Stimulated activated CD8-positive, alpha-beta memory T cell treated with anti-CD3 and anti-CD28 coated beads, Interleukin-15, amount 100 ng/mL, for 4 hours (primary cell): ENCODE results near the gene ABLIM2.

Experiments
- DNase-seq, 2 donors: peaks; one replicate each; pipeline ENCODE4 v3.0.0-alpha.2; 2020; ENCODE audit warnings: low read depth in 2 of 2

Gene ABLIM2

DNA sequence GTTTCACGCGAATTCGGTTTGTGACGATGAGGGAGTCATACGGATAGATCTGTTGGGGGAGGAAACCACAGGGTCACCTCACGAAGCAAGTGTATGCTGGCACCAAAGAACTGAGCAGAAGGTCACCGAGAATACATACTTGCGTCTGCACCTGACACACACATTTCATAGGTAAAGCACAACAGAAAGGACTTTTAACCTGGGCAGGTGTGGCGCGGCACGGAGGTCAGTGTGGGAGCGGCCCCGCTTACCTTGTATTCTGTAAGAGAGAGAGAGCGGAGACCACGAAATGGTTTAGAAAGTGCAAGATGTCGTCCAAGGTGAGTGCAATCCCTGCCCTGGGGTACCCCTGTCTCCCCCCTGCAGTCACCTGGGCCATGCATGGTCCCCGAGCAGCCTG is 175.3 kb downstream of the ABLIM2 start:
- DNase-seq: no peak

DNA sequence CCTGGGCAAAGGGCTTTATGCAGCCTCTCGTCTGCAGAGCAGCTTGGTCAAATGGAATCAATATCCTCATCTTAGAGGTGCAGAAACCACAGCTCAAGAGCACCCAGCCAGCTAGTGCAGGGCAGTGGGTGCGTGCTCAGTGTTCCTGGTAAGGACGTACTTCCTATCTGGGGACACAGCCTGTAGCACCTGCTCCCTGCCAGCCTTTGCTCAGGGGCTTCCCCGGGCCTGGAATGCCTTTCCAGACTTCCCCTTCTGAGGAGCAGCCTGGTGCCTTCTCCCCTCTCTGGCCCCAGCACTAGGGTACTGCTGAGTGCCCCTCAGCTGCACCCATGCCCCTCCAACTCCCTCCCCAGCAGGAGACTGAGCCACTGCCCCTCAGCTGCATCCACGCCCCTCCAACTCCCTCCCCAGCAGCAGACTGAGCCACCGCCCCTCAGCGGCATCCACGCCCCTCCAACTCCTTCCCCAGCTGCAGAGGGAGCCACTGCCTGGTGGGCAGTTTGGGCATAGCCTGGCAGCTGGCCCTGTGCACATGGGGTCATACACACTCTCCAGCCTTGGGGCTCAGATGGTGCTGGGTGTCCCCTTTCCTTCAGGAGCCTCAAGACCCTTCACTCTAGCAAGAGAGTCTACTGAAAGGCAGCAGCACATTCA is 176.7 kb downstream of the ABLIM2 start:
- no peak for DNase-seq

DNA sequence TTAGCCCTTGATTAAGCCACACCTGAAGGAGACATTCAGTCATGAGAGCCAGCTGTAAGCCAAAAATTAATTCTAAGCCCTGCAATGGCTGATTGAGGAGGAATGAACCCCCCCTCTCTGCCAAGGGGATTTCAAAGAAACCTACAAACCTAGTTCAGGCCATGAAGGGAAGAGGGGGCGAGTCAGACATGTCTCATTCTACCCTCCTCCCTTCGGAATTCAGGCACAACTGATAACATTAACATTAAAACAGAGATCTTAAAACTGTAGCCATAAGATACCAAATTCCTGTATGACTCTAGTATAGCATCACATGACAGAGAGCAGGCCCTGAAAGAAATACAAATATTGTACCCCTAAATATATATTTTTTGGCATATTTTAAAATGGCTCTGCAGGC is 178.6 kb downstream of the ABLIM2 start:
- no peak for DNase-seq

DNA sequence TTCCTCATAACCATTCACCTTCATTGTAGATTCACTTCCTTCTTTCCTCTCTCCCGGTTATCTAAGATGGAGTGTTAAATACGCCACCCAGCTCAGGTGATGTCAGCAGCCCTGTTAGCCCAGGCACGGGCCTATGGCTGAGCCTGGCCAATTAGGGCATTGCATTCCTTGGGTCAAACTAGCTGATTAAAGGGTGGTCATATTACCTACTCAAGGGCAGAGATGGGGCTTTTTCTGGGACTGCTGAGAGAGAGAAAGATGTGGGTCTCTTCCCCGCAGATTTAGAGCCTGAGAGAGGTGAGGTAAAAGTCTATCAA is 179.0 kb downstream of the ABLIM2 start:
- no peak for DNase-seq

DNA sequence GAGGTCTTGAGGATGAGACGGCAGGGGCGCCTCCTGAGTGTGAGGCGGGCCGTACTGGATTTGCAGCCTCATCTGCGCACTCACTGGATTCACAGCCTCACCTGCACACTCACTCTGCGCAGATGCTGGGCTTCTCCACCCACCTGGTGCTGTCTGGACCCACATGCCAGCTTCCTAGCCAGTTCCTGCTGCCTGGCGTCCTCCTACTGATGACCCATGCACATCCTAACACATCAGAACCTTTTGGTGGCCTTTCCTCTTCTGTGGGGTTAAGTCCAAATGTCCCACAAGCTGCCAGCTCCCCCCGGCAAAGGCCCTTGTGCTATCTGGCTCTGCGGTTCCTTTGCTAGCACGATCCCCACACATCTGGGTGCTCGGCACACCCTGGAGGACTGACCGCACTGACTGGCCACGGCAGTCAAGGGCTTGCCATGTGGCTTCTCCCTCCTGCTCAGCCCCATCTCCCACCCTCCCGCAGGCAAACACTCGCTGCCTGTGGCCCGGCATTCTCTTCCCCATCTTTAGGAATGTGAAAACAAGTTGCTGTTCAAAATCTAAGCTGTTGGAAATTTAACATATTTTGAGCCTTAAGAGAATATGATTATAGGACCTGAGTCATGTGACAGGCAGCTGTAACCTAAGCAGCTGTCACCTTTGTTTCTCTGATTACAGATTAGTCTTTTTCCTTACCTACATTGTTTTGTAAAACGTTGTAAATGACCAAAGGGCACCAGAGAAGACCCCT is 179.5 kb downstream of the ABLIM2 start:
- no peak for DNase-seq

DNA sequence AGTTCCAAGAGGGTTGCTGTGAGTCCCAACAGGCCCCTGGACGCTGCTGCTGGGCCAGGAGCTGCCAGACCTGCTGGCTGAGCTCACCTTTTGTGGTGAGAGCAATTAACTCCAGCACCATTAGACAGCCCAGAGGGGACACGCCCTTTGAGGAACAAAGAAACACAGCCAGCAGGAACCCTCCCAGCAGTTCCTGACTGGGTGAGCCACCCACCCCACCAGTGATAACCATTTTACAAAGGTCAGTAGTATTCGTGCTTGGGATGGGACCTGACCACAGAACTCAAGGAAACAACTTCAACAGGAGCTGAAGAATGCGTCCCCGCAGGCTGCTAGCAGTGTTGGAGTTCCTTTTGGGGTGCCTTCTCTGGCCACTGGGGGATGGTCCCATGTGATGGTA is 180.1 kb downstream of the ABLIM2 start:
- no peak for DNase-seq

DNA sequence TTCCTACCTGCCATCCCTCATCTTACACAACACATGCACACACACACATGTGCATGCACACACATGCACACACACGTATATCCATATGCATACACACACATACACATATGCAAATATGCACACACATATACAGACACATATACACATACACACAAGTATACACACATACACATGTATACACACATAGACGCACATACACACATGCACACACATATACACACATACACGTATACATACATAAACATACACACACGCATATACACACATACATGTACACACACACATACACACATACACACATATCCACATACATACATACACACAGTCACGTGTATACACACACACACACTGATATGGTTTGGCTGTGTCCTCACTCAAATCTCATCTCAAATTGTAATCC is 182.0 kb downstream of the ABLIM2 start:
- no peak for DNase-seq

DNA sequence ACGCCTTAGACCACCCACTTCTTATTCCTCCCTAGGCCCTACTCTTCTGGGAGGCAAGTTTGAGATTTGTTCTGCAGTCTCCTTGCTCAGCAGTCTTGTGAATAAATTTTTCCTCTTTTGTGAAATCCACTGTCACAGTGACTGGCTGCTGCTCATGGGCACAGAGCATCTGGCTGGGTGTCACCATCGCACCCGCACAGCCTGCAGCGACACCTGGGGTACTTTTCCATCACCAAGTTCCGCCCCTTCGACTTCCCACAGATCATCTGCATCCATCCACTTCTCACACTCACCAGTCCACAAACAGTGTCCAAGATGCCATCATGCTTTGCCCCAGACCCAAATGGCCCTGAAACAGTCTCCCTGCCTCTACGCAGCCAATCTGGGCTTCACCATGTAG is 182.6 kb downstream of the ABLIM2 start:
- no peak for DNase-seq

DNA sequence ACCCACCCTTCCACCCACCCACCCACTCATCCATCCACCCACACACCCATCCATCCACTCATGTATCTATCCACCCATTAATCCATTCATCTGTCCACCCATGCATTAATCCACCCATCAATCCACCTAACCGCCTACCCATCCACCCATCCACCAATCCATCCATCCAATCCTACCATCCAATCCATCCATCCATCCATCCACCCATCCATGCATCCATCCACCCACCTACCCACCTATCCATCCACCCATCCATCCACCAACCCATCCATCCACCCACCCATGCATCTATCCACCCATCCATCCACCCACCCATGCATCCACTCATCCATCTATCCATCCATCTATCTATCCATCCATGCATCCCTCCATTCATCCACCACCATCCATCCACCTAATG is 184.2 kb downstream of the ABLIM2 start:
- no peak for DNase-seq

DNA sequence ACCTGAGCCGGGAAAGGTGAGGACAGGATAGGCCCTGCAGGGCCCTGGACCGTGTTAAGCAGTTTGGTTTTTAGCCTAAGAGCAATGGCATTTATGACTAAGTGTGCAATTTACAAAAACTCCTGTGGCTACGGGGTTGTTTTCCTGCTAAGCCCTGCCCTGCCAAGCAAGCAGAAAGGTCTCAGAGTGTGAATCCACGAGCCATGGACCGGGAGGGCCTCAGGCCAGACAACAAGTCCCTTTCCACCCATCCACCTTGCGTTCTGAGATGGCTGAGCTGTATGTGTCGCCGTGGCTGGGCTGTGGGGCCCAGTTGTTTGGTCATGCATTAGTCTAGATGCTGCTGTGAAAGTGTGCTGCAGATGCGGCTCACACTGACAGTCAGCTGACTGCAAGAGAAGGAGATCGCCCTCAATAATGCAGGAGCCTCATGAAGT is 185.1 kb downstream of the ABLIM2 start:
- DNase-seq: no peak

DNA sequence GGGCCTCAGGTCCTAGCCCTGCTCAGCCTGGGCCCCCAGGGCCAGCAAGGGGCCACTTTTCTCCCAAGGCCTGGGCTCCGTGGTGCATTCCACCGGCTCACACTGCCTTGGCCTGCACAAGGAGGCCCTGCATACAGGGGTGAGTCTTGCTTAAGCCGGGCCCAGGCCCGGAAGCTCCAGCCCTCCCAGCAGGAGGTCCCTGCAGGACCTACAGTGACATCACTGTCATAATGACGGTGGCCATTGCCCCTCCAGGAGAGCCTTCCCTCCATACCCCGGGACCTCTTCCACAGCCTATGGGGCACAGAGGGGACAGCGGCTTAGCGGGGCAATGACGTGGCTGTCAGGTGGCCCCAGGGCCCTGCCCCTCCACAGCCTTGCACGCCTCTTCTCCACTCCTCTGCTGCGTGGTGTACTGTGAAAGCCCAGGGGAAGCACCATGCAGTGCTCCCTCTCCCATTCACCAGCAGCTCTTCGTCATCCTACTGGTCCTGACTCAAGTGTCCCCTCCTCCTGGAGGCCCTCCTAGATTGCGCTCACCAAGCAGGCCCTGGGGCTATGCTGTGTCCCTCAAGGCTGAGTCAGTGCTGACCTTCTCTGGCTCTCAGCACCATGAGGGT is 186.6 kb downstream of the ABLIM2 start:
- DNase-seq: no peak

DNA sequence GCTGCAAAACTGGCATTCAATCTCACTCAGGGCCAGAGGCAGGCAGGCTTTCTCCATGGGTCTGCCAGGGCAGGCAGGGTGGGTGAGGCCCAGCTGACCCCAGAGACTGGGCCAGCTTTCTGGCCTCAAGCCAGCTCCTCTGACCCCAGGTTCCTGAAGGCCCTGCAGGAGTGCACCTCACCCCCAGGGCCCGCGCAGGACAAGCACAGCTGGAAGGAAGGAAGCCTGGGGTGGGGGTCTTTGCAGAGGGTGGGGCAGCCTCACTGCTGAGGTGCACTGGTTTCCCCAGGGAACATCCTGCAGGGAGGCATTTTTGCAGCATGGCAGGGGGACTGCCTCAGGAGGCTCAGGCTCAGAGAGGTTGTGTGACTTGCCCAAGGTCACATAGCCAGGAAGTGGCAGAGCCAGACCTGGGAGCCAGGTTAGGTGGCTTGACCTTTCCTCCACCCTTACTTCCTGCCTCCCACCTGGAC is 187.4 kb downstream of the ABLIM2 start:
- no peak for DNase-seq

DNA sequence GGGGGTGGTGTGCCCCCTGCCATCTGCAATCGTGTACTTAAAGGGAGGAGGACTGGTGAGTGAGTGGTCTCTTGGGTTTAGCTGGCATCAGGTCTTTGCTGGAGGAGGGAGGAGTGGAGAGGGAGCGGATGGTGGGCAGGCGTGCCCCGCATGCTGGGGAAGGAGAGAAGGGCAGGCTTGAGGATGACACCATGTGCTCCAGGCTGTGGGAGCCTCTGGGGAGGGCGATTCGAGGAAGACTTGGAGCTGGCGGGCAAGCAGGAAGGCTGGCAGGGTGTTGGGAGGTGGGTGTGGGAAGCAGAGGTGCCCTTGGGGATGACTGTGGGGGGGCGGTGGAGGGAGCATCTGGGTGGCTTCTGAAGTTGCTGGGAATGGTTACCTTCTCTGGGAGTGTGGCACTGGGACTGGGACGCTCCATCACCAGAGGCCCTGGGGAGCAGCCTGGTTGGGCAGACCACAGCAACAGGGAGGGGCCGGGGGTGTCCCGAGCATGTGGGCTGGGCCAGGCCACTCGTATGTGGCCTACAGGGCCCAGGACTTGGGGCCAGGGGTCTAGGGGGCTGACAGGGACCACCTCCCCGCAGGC is 188.2 kb downstream of the ABLIM2 start:
- no peak for DNase-seq

DNA sequence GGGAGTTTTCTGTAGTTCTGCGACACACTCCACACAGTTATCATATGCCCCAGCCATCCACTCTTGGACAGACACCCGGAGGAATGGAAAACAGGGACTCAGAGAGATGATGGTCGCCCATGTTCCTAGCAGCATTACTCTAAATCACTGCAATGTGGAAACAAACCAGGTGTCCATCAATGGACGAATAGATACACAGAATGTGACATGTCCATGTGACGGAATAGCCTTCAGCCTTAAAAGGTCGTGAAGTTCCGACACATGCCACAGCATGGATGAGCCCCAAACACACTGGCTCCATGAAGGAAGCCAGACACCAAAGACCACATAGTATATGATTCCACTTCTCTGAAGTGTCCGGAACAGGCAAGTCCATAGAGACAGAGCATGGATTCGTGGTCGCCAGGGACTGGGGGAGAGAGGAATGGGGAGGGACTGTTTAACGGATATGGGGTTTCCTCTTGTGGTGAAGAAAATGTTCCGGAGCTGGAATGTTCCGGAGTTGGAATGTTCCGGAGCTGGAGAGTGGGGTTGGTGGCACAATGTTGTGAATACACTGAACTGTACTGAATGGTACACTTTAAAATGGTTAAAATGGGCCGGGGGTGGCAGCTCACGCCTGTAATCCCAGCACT is 190.2 kb downstream of the ABLIM2 start:
- no peak for DNase-seq

DNA sequence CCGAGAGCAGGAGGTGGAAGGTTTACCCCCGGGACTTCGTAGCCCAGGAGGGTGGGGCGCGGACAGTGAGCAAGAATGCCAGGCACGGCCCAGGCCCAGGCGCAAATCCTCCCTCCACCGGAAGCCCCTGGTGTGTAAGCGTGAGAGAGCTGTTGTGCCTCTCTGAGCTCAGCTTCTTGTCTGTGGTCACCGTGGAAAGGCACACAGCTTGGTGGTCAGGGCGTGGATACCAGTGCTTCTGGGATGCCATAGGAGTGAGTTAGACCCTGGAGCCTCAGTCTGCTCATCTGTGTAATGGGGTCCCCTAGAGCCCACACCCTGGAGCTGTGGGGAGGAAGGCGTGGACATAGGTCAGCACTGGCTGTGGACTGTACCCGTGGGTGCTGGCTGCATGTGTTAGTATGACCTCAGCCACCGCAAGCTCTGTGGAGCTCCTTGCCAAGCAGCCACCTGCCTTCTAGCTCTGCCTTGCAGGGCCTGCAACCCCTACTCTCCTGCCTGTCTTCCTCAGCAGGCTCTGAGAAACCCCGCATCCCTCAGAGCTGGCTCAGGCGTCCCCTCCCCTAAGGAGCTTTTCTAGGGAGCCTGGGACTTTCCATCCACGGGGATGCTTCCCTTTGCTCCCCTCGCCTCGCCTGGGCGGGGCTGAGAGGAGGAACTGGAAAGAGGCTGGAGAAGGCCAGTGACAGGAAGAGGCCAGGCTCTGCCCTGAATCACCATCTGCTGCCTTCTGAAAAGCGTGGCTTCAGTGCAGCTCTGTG is 190.9 kb downstream of the ABLIM2 start:
- DNase-seq: no peak

DNA sequence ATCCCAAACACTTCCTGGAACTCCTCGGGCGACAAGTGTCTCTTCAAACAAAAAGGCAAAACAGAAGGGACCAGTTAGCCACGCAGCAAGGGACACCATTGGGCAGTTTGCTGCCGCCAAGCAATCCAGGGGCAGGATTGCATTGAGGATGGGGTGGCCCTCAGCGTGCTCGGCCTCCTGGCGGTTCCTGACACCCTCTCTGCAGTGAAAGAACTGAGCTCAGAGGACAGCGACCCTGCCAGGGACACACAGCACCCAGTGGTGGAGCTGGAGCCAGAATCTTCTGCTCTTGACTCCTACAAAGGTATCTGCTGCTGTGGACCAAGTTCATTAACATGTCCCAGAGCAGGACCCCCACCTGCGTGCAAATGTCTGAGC is 191.6 kb downstream of the ABLIM2 start:
- no peak for DNase-seq

DNA sequence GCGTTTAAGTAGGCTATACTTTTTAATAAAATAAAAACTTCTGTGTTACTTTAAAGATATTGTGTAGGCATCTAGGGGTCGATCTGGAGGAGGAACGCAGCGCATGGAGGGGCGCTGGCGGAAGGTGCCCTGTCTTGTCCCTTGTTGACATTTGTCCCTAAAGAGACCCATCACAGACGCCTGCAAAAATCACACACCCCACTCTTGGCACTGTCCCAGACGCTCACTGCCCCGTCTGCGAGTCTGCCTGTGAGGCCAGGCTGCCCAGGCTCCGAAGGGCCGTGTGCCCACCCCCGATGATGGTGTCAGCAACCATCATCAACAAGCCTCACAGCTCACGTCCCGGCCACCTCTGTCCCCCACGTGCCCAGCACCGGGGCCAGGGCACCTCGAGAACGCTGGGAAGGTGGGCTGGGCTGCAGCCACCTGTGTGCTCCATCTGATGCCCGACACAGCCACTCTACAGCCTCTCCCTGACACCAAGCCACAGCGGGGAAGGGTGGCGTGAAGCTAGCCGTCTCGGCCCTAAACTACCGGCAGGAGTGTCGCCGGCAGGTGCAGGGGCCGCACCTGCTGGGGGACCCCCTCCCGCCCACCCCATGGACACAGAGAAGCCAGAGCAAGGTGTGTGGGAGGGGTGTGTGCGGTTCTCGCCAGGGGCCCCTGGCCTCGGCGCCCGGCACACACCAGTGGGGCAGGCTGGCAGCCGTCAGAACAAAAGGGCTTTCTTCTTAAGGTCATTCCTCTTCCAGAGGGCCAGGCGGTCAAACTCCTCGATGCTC is 192.1 kb downstream of the ABLIM2 start:
- DNase-seq: no peak

DNA sequence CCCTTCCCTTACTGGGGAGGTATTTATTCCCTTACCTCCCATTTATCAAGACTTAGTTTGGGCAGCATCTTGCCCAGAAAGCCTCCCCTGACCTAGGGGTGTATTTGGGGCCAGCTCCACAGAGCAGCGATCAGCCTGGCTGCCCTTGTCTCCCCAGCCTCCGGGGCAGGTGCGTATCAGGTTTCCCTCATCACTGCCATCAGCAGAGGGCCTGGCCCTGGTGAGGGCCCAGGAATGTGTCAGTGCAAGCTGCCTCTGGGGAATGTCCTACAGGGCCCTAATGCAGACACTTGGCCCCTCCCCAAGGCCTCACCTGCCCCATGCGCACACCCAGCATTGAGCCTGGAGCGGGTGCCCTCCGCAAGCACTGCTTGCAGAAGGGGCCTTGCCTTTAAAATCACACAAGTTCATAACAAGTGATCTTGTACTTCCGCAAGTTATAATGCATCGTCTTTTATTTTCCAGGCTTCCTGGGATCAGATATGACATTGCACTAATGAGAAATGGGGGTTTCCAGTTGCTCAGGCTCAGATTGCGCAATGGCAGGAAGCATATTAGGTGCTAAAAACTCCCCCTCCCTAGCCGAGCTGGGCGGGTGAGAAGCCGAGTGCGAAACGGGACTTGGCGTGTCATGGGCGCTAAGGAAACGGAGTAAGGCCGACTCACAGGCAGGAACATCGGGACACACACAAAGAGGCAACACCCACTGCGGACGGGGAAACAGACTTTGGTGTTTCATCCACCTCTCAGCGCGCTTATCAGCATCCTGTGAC is 193.5 kb downstream of the ABLIM2 start:
- peak in 1 of 2 donors; percentile 30 for DNase-seq

DNA sequence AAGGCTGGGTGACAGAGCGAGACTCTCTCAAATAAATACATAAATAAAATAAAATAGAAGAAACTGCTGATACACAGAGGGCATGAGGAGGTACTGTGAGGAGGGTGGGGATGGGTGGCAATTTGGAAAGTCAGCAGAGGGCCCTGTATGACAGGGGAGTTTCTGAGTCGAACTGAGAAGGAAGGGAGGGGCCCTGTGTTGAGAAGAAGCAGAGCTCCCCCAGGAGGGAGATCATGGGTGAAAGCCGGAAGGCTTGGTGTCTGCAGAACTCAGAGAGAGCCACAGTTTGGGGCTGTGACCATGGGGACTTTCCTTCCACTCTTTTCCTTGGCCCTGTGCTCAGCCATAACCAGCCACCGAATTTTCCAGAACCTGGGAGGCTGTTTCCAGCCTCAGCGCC is 194.2 kb downstream of the ABLIM2 start:
- no peak for DNase-seq

DNA sequence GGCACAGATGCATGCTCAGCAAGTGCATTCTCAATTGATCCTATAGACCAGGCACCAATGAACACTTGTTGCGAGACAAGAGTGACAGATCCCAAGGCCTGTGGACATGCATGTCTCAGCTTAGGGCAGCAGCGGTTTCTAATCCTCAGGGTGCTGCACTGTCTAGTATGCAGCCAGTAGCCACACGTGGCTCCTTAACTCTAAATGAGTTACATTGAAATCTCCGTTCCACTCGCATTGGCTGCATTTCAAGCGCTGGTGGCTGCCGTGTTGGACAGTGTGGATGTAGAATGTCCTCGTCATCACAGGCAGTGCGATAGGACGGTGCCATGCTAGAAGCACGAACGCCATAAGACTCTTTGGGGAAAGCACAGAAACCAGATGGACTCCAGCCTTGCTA is 194.9 kb downstream of the ABLIM2 start:
- DNase-seq: no peak
